Measurements from ENCODE around the gene SOX8.

The SOX8 gene

DNA sequence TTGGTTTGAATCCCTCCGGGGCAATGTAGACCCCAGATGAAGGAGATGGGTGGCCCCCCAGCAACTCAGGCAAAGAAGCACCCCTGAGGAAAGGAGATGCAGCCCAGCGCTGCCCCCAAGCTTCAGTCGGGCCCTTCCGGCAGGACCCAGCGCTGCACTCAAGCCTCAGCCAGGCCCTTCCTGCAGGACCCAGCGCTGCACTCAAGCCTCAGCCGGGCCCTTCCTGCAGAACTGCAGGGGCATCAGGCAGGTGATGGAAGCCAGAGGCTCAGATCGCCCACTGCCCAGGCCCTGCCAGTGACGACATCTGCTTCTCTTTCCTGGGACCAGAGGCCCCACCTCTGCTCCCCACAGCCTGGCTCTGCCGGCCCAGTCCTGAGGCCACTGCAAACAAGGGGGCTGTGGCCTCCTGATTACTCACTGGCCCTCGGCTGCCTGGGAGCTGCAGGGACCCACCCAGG lies 7.8 kb downstream of the SOX8 start:
- DNase-seq: no peak

GRCh38 chr16:990516-991291 lies 9.1 kb downstream of the SOX8 start:
- no peak for DNase-seq

- no peak for DNase-seq
Observed at GRCh38 chr16:991345-991744, 9.8 kb downstream of the SOX8 start.

DNA sequence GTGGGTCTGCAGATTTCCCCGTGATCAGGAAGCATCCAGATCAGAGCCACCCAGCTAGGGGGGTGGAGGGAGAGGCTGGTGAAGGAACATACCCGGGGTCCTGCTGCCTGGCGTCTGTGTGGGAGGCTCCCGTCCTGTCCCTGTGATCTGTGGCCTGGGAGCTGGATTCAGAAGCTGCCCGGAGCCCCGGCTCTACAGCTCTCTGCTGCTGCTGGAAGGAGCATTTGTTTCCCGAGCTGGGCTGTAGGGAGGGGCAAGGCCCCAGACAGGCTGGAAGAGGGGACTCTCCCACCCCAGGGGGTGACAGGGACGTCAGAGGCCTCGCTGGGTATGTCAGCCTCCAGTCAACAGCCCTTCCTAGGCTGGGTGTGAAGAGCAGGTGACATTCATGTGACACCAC lies 10.2 kb downstream of the SOX8 start:
- DNase-seq: no peak

- no peak for DNase-seq
Observed at GRCh38 chr16:993731-994130, 12.2 kb downstream of the SOX8 start.

DNA sequence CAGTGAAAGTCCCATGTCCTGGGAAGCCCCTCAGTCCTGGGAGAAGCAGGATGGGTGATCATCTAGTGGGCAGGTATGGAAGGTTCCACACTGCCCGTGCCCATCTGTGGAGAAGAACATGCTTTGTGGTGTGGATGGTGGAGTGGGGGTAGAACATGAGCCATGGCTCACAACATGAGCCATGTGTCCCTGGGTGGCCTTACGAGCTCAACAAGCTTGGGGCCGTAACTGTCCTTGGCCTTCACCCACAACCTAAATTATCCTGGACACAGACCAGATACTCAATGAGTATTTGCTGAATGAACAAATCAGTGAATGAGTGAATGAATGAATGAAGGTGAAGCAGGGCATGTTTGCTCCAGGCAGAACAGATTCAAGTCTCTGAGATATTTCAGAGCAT lies 13.5 kb downstream of the SOX8 start:
- DNase-seq: no peak

- DNase-seq: no peak
Observed at GRCh38 chr16:995783-996182, 14.2 kb downstream of the SOX8 start.

DNA sequence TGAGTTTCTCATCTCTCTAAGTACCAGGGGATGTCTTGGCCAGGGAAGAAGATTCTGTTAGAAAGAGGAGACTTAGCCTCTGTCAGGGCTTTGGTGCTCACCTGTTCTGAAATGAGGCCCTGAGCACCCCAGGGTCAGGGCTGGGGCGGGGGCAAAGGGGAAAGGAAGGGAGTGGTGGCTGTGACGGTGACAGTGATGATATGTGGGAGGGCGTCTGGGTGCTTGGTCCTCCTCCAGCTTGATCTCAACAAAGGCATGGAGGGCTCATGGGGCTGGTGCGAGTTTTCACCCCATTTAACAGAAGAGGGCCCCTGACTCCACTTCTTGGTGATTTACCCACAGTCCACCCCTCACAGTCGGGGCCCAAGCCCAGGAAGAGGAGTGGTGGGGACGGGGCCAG lies 15.1 kb downstream of the SOX8 start:
- peak; percentile 42 for DNase-seq

DNA sequence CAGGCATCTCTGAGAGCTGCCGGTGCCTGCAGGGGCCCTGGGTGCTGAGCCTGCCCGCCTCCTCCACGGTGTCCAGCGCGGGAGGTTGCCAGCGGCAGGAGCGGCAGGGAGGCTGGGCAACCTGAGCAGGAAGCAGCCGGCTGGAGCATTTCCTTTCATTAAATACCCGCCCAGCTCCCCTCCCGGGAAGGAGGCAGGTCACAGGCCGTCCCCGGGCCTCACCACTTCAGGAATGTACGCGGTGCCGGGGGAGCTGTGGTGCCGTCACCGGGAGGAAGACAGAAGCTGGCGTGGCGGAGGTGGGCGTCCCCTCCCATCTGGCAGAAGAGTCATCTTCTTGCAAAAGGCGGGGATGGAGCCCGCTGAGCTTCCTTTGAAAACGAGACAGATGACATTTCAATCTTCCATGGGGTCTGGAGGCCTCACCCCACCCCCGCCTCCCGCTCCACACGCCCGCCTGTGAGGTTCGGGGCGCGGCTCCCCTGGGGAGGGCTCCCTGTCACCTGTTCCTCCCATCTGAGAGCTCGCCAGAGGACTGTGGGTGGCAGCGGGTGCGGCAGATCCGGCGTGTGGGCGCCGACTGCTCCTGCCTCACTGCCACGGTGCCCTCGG lies 16.0 kb downstream of the SOX8 start:
- DNase-seq: peak; percentile 62

GRCh38 chr16:998211-998610 lies 16.6 kb downstream of the SOX8 start:
- DNase-seq: no peak

DNA sequence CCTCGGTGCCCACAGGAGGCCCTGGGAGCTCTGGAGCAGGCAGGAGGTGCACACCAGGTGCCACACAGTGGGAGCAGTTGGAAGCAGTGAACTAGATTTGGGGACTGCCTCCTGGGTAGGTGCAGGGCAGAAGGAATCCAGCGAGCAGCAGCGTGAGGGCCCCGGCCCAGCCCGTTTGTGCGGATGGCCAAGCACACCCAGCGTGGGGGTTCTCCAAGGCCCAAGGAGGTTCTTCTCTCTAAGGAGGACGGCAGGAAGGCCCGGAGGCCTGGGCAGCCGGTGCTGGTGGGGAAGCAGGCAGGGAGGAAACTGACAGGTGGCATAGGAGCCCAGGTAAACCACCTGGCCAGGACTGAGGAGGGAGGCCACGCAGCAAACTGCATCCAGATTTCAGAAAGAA lies 17.0 kb downstream of the SOX8 start:
- no peak for DNase-seq

- no peak for DNase-seq
Observed at GRCh38 chr16:999677-1000076, 18.1 kb downstream of the SOX8 start.

- no peak for DNase-seq
Observed at GRCh38 chr16:1000608-1001007, 19.0 kb downstream of the SOX8 start.

GRCh38 chr16:1001096-1001495 lies 19.5 kb downstream of the SOX8 start:
- DNase-seq: no peak

- peak; percentile 47 for DNase-seq
Observed at GRCh38 chr16:1002399-1003166, 21.0 kb downstream of the SOX8 start.

DNA sequence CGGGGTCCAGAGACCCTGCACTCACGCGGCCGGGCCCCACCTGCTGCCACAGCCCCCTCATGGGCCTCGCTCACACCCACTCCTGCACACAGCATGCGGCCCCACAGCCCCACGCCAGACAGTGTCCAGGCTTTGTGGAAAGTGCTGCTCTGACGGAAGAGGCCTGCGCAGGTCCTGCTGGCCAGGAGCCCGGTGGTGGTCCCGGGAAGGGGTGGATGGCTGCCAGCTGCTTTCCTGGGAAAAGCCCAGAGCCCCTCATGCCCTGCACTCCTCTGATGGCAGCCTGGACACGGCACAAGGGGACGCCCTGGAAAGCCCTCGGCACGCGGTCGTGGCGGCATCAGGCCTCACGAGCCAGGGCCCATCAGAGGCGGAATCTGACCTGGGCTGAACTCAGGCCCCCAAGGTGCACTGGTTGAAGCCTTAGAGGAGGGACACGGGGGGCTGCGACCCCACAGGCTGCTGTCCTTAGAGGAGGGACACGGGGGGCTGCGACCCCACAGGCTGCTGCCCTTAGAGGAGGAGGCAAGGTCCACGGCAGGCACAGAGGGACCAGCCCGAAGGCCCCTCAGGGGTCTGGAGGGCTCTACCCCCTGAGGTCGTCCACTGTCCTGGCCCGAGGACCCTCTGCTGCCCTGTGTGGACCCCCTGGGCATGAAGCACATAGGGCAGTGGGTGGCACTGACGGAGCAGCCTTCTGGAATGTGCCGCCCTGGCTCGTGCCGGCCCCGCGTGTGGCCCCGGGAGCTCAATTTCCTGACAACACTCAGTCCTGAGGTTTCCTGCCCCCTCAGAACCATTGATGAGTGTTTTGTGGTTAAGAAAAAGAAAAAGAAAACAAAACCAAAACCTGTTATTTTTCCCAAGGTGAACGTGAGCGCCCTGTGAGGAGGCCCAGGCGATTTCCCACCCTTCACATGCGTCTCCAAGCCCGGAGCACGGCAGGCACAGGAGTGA lies 22.1 kb downstream of the SOX8 start:
- DNase-seq: peak; percentile 48

DNA sequence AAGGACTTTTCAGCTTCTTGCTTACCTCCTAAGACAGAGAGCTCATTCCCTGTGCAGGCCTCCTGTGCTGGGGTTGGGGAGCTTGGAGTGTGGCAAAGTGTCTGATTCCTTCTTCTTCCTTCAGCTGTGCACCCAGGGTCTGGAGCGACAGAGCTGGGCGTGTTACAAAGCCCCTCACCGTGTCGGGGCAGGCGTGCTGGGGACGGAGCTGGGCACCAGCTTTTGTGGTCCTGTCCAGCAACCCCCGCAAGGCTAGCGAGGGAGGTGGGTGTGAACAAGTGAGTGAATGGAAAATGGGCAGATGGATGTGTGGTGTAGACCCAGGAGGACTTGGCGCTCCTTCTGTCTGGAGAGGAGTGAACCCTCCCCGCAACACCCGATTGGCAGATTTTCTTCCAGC lies 23.7 kb downstream of the SOX8 start:
- no peak for DNase-seq

DNA sequence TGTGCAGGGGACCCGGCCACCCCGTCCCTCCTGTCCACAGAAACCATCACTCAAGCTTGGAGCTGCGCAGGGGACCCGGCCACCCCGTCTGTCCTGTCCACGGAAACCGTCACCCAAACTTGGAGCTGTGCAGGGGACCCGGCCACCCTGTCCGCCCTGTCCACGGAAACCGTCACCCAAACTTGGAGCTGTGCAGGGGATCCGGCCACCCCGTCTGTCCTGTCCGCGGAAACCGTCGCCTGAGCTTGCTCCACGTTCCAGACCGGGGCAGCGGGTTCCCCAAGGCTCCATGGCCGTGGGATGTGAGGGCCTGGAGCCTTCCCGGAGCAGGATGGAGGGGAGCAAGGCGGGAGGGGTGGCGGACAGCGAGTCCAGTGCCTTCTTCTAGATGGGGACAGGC lies 25.2 kb downstream of the SOX8 start:
- no peak for DNase-seq

DNA sequence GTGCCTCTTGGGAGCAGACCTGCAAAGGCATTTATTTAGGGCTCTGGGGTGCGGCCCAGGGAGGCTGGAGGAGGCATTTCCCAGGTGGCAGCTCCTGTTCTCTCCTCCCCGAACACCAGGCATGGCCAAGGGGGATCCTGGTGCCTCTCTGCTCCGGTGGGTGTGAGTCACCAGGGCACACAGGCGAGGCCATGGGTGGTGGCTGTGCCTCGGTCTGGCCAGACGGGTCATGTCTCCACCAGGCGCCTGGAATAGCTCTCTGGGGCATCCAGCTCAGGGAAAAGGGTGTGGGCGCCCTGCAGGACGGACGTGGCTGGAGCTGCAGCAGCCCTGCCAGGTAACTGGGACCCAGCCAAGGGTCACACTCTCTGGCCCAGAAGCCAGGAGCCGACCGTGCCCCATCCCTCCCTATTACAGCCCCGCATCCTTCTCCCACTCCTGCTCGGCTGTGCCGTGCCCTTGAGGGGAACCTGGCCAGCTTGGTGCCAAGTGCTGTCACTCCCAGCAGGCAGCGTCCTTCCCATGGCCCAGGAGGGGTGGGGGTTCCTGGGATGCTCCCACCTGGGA lies 25.8 kb downstream of the SOX8 start:
- DNase-seq: no peak

DNA sequence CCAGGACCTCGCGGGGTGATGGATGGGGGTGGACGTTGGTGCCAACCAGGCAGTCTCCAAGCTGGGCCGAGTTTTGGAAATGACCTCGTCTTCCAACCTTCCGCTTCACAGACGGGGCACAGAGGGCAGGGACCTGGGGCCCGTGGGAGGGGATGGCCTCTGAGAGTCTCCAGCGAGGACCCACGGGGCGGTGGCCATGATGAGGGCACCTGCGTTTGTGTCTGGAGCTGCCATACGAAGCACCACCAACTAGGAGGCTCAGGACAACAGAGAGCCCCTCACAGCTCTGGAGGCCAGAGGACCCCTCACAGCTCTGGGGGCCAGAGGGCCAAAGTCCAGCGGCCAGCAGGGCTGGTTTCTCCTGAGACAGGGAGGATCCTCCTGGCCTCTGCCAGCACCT lies 26.5 kb downstream of the SOX8 start:
- no peak for DNase-seq

DNA sequence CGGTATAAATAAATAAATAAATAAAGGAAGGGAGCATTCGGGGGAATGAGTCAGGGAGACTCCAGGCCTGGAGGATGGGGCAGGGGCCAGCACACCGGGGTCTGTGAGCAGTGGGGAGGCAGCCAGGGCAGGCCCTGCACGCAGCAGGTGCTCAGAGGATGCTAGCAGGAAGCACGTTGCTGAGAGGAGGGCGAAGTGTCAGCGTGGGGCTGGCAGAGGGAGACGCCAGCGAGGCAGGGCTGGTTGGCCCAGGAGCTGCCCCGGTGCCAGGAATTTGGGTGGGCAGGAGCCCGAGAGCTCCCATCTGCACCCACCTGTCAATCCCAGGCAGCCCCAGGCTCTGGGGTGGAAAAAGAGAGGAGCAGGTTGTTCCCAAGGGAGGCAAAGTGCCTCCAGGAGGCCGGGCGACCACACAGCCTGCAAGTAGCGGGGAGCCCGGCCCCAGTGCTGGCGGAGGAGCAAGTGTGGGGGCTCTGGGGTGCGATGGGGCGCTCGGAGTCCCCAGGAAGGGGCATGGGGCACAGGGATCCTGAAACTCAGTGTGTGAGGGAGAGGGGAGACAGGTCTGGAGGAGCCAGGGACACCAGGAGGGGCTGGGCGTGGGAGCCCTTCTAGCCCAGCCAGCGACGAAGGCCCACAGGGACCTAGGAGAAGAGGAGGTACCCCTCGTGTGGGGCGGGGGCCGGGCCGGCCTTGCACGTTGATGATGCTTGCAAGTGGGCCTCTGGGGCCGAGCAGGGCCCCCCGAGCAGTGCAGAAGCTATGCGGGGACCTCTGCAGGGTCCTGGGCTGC lies 28.0 kb downstream of the SOX8 start:
- DNase-seq: no peak

DNA sequence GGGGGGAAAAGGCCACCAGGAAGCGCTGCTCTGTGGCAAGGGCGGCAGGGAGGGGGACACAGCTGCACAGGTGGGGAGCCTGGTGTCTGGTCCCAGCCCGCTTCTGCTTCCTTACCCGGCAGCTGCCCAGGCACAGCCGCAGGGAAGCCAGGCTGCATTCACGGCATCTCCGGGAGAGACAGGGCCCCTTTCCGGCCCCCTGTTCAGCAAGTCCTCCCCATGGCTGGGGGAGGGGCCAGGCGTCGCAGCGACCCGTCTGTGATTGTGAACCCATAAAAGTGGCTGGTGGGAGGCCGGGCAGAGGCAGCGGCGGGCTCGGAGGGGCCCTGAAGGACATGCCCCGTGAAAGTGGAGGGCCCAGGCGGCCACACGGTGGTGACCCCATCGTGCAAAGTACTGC lies 28.7 kb downstream of the SOX8 start:
- no peak for DNase-seq

Measured in CD4-positive, alpha-beta T cell treated with Interleukin-12 subunit alpha and Interleukin-12 subunit beta, for 1 hour (primary cell).